HCT116 (cell line): ENCODE data around the gene C19orf44.

ENCODE experiments used
- ATF3 ChIP-seq: IDR thresholded peaks from 2 replicates; pipeline ENCODE4 v1.6.1; 2012
- CTCF ChIP-seq, 3 experiments: fragments of 200-600 bp in 1 of 3; sonication (generic) in 1 of 3; IDR thresholded peaks in 2 of 3; conservative IDR thresholded peaks in 1 of 3; 2 replicates each; pipeline ENCODE4 v1.5.1; 2012 to 2017; ENCODE audit warnings: low read depth in 2 of 3, low read length in 2 of 3, antibody characterized with exemption in 1 of 3, borderline replicate concordance in 1 of 3, control low read depth in 1 of 3, mild to moderate bottlenecking in 1 of 3, mixed read lengths in 1 of 3, mixed run types in 1 of 3, moderate library complexity in 1 of 3; ENCODE audit not compliant: insufficient read depth in 1 of 3
- POLR2A ChIP-seq: IDR thresholded peaks from 2 replicates; pipeline ENCODE4 v1.7.0; 2011; ENCODE audit warnings: borderline replicate concordance; ENCODE audit not compliant: insufficient read depth, insufficient read length; ENCODE audit errors: extremely low read depth
- POLR2AphosphoS5 ChIP-seq: IDR thresholded peaks from 2 replicates; pipeline ENCODE4 v1.6.1; 2011; ENCODE audit warnings: mild to moderate bottlenecking, low read depth, low read length, moderate library complexity
- RAD21 ChIP-seq: IDR thresholded peaks from 2 replicates; pipeline ENCODE4 v1.6.1; 2012; ENCODE audit warnings: low read depth, mild to moderate bottlenecking
- TCF7L2 ChIP-seq: IDR thresholded peaks from 2 replicates; pipeline ENCODE4 v1.7.0; 2011; ENCODE audit warnings: borderline replicate concordance, inconsistent platforms; ENCODE audit not compliant: insufficient read depth, insufficient read length; ENCODE audit errors: extremely low read depth
- YY1 ChIP-seq: IDR thresholded peaks from 2 replicates; pipeline ENCODE4 v1.6.1; 2011; ENCODE audit warnings: low read length, low read depth, moderate library complexity, mild to moderate bottlenecking; ENCODE audit not compliant: insufficient replicate concordance; ENCODE audit errors: extremely low read depth

- TF ChIP-seq CTCF (IDR thresholded peaks at IDR 0.05 in 2 of 3, conservative IDR thresholded peaks at IDR 0.05 in 1 of 3; ENCODE audit: borderline replicate concordance in 1 of 3, insufficient read depth in 1 of 3, low read depth in 2 of 3, low read length in 2 of 3) (no peak), TCF7L2 (no peak), POLR2AphosphoS5 (no peak), YY1 (no peak), RAD21 (no peak), POLR2A (no peak), ATF3 (no peak)
These were observed 40.9 kb downstream of the C19orf44 start for GRCh38 chr19:16537111-16537510.
